B cell (primary cell): ENCODE results near the gene LGALS7. TPM values are rescaled to one million over a fixed set of nuclear protein-coding genes. Genes with fewer than 3 reads are reported as not detected.

ENCODE experiments used
- ATAC-seq: fragments of 200-7000 bp; cut with Tn5 transposase; one replicate; pipeline ENCODE4 v1.10.0; 2021; ENCODE audit warnings: low read depth, mild to moderate bottlenecking, moderate number of reproducible peaks, moderate library complexity
- CTCF ChIA-PET: fragments of 350-600 bp; sonication (Branson Sonifier 250); formaldehyde crosslinking; loops from one replicate; lab custom pipeline; 2021; ENCODE audit warnings: antibody characterized with exemption, inconsistent platforms; lab: Charles Lee
- POLR2A ChIA-PET: fragments of 350-600 bp; sonication (Branson Sonifier 250); formaldehyde crosslinking; loops from one replicate; lab custom pipeline; 2021; ENCODE audit warnings: antibody characterized with exemption; lab: Charles Lee
- DNase-seq: peaks from one replicate; pipeline ENCODE4 v3.0.0; 2013
- H2AFZ ChIP-seq: 2 replicates; pipeline ENCODE4 v1.6.1; 2012; ENCODE audit warnings: mild to moderate bottlenecking, low read depth, low read length; ENCODE audit not compliant: insufficient read depth, poor library complexity, severe bottlenecking
- H3K27ac ChIP-seq, 2 donors: 1 replicate in 1 of 2; 2 replicates in 1 of 2; pipeline ENCODE4 v1.5.1; 2012 to 2013; ENCODE audit warnings: low read length in 2 of 2, mild to moderate bottlenecking in 2 of 2, moderate library complexity in 1 of 2
- H3K27me3 ChIP-seq, 4 experiments: fragments of 200-600 bp in 1 of 4; sonication (generic) in 1 of 4; replicated peaks in 1 of 4; 1 replicate in 2 of 4; 2 replicates in 2 of 4; pipeline versions ENCODE4 v1.6.1 to v1.7.0; 2013 to 2016; ENCODE audit warnings: low read length in 3 of 4, mild to moderate bottlenecking in 2 of 4, mixed read lengths in 1 of 4, moderate library complexity in 1 of 4; ENCODE audit not compliant: insufficient read depth in 4 of 4, control insufficient read depth in 3 of 4; ENCODE audit errors: control extremely low read depth in 1 of 4
- H3K36me3 ChIP-seq, 2 experiments: replicated peaks in 1 of 2; 1 replicate in 1 of 2; 2 replicates in 1 of 2; pipeline versions ENCODE4 v1.6.1 to v1.7.1; 2013; ENCODE audit warnings: low read length in 1 of 2; ENCODE audit not compliant: insufficient read depth in 2 of 2, control insufficient read depth in 1 of 2; ENCODE audit errors: control extremely low read depth in 1 of 2, extremely low read depth in 1 of 2
- H3K4me1 ChIP-seq, 2 donors: fragments of 200-600 bp in 1 of 2; sonication (generic) in 1 of 2; 1 replicate in 1 of 2; 2 replicates in 1 of 2; pipeline versions ENCODE4 v1.5.1 to v1.6.1; 2013 to 2017; ENCODE audit warnings: low read length in 2 of 2; ENCODE audit not compliant: control insufficient read depth in 2 of 2, insufficient read depth in 2 of 2
- H3K4me2 ChIP-seq: replicated peaks from 2 replicates; pipeline ENCODE3; 2012; ENCODE audit warnings: mild to moderate bottlenecking, low read depth, low read length; ENCODE audit not compliant: poor library complexity, severe bottlenecking
- H3K4me3 ChIP-seq, 5 experiments: fragments of 200-600 bp in 1 of 5; sonication (generic) in 1 of 5; 1 replicate in 3 of 5; 2 replicates in 2 of 5; pipeline versions ENCODE4 v1.5.1 to v1.7.0; 2011 to 2016; ENCODE audit warnings: low read length in 4 of 5, mild to moderate bottlenecking in 4 of 5, low read depth in 2 of 5, control low read depth in 1 of 5, moderate library complexity in 1 of 5; ENCODE audit not compliant: insufficient read depth in 1 of 5; ENCODE audit errors: control extremely low read depth in 1 of 5, extremely low read depth in 1 of 5
- H3K79me2 ChIP-seq: fragments of 200-600 bp; sonication (generic); one replicate; pipeline ENCODE4 v1.6.0; 2016; ENCODE audit warnings: low read length; ENCODE audit not compliant: control insufficient read depth, insufficient read depth
- H3K9ac ChIP-seq: fragments of 200-600 bp; sonication (generic); 2 replicates; pipeline ENCODE4 v1.6.1; 2017; ENCODE audit warnings: mild to moderate bottlenecking, low read length, moderate library complexity
- H3K9me3 ChIP-seq, 3 donors: one replicate each; pipeline versions ENCODE4 v1.6.1 to v1.7.1; 2013; ENCODE audit warnings: low read length in 2 of 3; ENCODE audit not compliant: control insufficient read depth in 2 of 3, insufficient read depth in 1 of 3; ENCODE audit errors: control extremely low read depth in 1 of 3
- H4K20me1 ChIP-seq: 2 replicates; pipeline ENCODE4 v1.6.0; 2012; ENCODE audit warnings: mild to moderate bottlenecking, low read length; ENCODE audit not compliant: insufficient read depth, control insufficient read depth, poor library complexity, severe bottlenecking
- H3K27ac Mint-ChIP-seq: one replicate; pipeline ENCODE4 v1.8.0; 2021; ENCODE audit warnings: mixed read lengths
- H3K27me3 Mint-ChIP-seq: one replicate; pipeline ENCODE4 v1.8.0; 2021; ENCODE audit warnings: mixed read lengths
- H3K4me1 Mint-ChIP-seq: one replicate; pipeline ENCODE4 v1.8.0; 2021; ENCODE audit warnings: mixed read lengths
- H3K4me3 Mint-ChIP-seq: one replicate; pipeline ENCODE4 v1.8.0; 2021; ENCODE audit warnings: mixed read lengths
- H3K9me3 Mint-ChIP-seq: one replicate; pipeline ENCODE4 v1.8.0; 2022; ENCODE audit warnings: mixed read lengths; ENCODE audit not compliant: insufficient read depth
- EZH2 ChIP-seq: IDR thresholded peaks from 2 replicates; pipeline ENCODE4 v1.6.1; 2012; ENCODE audit warnings: borderline replicate concordance, low read depth, mild to moderate bottlenecking, moderate library complexity, low read length; ENCODE audit not compliant: insufficient read depth, poor library complexity, severe bottlenecking
- WGBS: methylation state at CpG from one replicate; pipeline ENCODE4 v1.1.5; 2013; ENCODE audit warnings: missing lambda C conversion rate; ENCODE audit not compliant: insufficient coverage; 5-methylcytosine and 5-hydroxymethylcytosine counted together
- intact Hi-C: fragments of 100-400 bp; cut with micrococcal nuclease; formaldehyde crosslinking; loops from one replicate; pipeline ENCODE4 v1.10.0; 2022
- polyA plus RNA-seq: library from polyadenylated mRNA; depleted of rRNA; stranded (reverse); fragments of >200 nt; gene quantifications from 2 replicates; pipeline ENCODE4 v1.2.3, GENCODE V29; 2012
- total RNA-seq, 2 donors: library from RNA; stranded (reverse); fragments of 120-200 nt in 1 of 2; gene quantifications; 1 replicate in 1 of 2; 2 replicates in 1 of 2; pipeline versions ENCODE4 v1.2.3 to v1.2.4, GENCODE V29; 2013 to 2022
- TF ChIP-seq, protein P1 (sequence below): fragments of 200-600 bp; IDR thresholded peaks from one replicate; pipeline ENCODE4 v1.8.0; 2022; ENCODE audit warnings: antibody characterized with exemption, mild to moderate bottlenecking

The LGALS7 gene
- total and polyA plus RNA-seq, 2 donors (not counting 1 experiment from before 2014, with no cell fraction given) = not detected

DNA sequence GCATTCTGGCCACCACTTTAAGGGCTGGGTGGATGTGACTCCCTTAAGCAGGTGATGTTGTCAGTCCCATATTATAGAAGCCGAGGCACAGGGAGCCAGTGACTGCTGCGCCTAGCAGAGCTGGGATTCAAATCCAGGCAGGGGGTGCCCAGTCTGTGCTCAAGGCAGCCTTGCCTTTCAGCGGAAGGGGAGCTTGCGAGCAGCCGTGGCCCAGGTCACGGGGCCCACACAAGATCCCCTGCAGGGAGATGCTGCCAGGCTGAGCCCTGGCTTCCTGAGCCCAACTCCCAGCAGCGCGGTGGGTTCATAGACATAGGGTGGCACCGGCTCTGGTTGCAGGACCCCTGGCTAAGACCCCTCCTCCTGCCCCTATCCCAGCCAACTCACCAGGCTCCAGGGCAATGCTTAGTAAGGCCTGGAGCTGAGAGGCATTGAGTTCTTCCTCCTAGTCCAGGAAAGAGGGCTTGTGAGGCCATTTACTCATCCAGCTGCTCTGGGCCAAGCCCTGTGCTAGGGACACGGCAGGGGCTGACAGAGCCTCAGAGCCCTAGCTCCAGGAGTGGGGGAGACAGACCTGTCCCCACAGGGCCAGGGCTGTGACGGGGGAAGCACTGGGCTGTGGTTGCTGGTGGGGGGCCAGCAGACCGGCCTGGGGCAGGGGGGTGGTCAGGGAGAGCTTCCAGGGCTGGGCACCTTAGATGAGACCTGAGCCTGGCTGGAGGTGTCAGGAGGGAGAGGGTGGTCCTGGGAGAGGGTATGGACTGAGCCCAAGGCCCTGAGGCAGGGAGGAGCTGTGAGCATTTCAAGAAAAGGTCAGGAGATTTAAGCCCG is 38.7 kb downstream of the LGALS7 start:
- Histone ChIP-seq H3K4me2 (peak overlapping the region; percentile 84), H3K27ac (peak overlapping the region; percentile 65 to 74), H4K20me1 (no peaks in the 10 kb centered on the region), H3K36me3 (peaks cover 0 to 8% of the 10 kb centered on the region in 2 experiments), H3K4me1 (peaks cover 29 to 44% of the 10 kb centered on the region in 2 donors), H2AFZ (peak overlapping the region; percentile 77), H3K9me3 (peaks cover 0 to 8% (median 0%) of the 10 kb centered on the region in 3 donors), H3K9ac (peak overlapping the region; percentile 86), H3K79me2 (peaks cover 11% of the 10 kb centered on the region), H3K27me3 (no peaks in the 10 kb centered on the region), H3K4me3 (peak overlapping the region in 4 of 5 experiments; percentile 57 to 86 (median 80))
- DNase-seq = peak; percentile 72
- CTCF ChIA-PET = interaction anchor here (0.9 to 5.2 kb wide), 12 partner anchors 8 to 332 kb away, joined by 3 to 51 read pairs (median 5); partner anchors contain the start of genes ACTN4, ECH1, FAM98C and MRPS12
- Mint-ChIP-seq H3K9me3 (no peaks in the 10 kb centered on the region), H3K27me3 (no peaks in the 10 kb centered on the region), H3K4me3 (peak overlapping the region; percentile 87), H3K27ac (peak overlapping the region; percentile 95), H3K4me1 (peaks cover 42% of the 10 kb centered on the region)
- intact Hi-C loops = loop anchor here (1.0 to 10.0 kb wide), 8 partner anchors 33 to 332 kb away; partner anchors contain the start of genes ACTN4, ECH1, EIF3K and FAM98C
- WGBS = 7% methylated on average over 12 of the region's 13 CpGs
- no peak for TF ChIP-seq EZH2
- TF ChIP-seq, protein P1, sequence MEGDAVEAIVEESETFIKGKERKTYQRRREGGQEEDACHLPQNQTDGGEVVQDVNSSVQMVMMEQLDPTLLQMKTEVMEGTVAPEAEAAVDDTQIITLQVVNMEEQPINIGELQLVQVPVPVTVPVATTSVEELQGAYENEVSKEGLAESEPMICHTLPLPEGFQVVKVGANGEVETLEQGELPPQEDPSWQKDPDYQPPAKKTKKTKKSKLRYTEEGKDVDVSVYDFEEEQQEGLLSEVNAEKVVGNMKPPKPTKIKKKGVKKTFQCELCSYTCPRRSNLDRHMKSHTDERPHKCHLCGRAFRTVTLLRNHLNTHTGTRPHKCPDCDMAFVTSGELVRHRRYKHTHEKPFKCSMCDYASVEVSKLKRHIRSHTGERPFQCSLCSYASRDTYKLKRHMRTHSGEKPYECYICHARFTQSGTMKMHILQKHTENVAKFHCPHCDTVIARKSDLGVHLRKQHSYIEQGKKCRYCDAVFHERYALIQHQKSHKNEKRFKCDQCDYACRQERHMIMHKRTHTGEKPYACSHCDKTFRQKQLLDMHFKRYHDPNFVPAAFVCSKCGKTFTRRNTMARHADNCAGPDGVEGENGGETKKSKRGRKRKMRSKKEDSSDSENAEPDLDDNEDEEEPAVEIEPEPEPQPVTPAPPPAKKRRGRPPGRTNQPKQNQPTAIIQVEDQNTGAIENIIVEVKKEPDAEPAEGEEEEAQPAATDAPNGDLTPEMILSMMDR = no peak
- POLR2A ChIA-PET = interaction anchor here (0.5 to 1.4 kb wide), 9 partner anchors 35 to 196 kb away, joined by 3 to 14 read pairs (median 4); partner anchors contain the start of genes MRPS12 and SARS2
- peak; percentile 14 for ATAC-seq
